Endothelial cell of umbilical vein (primary cell): ENCODE measurements around the gene PLXNA4. TPM values are rescaled to one million over a fixed set of nuclear protein-coding genes. Genes with fewer than 3 reads are reported as not detected.

Experiments used
- BruUV-seq: library from RNA; stranded (reverse); fragments of 400-500 nt; replicated peaks from 2 replicates; lab custom pipeline; 2021; lab: Mats Ljungman, UMichigan
- CTCF ChIA-PET: fragments of 300-600, 350-600 bp; sonication (Branson Sonifier 250); formaldehyde crosslinking; loops from one replicate; lab custom pipeline; 2021; ENCODE audit warnings: antibody characterized with exemption, inconsistent platforms; lab: Charles Lee
- POLR2A ChIA-PET: fragments of 300-600, 350-600 bp; sonication (Branson Sonifier 250); formaldehyde crosslinking; loops from one replicate; lab custom pipeline; 2021; ENCODE audit warnings: antibody characterized with exemption, inconsistent platforms; lab: Charles Lee
- DNase-seq: peaks from one replicate; pipeline ENCODE4 v3.0.0-alpha.2; 2011; ENCODE audit warnings: low read depth, low spot score
- FAIRE-seq: peaks from 2 replicates; lab custom pipeline; 2011; peaks lifted over from hg19 to GRCh38; lab: Jason Lieb, UNC
- H2AFZ ChIP-seq: 2 replicates; pipeline ENCODE4 v1.6.0; 2012; ENCODE audit warnings: low read depth, low read length, control low read depth, inconsistent platforms
- H3K27ac ChIP-seq: 2 replicates; pipeline ENCODE4 v1.5.1; 2011; ENCODE audit warnings: low read depth, mild to moderate bottlenecking, control low read depth, low read length, moderate library complexity; ENCODE audit not compliant: insufficient read depth
- H3K27me3 ChIP-seq, 2 experiments: 2 replicates each; pipeline versions ENCODE4 v1.6.0 to v1.6.1; 2011; ENCODE audit warnings: low read length in 2 of 2, mixed read lengths in 1 of 2; ENCODE audit not compliant: control insufficient read depth in 2 of 2, insufficient read depth in 2 of 2
- H3K36me3 ChIP-seq, 2 experiments: 2 replicates in 1 of 2; 3 replicates in 1 of 2; pipeline ENCODE4 v1.5.1; 2011; ENCODE audit warnings: low read length in 2 of 2, mild to moderate bottlenecking in 1 of 2, moderate library complexity in 1 of 2; ENCODE audit not compliant: control insufficient read depth in 2 of 2, insufficient read depth in 2 of 2; ENCODE audit errors: extremely low read depth in 1 of 2
- H3K4me1 ChIP-seq: 3 replicates; pipeline ENCODE4 v1.5.1; 2011; ENCODE audit warnings: mild to moderate bottlenecking, low read length; ENCODE audit not compliant: control insufficient read depth, insufficient read depth; ENCODE audit errors: extremely low read depth
- H3K4me2 ChIP-seq: 2 replicates; pipeline ENCODE4 v1.6.1; 2011; ENCODE audit warnings: low read length, control low read depth, mixed read lengths; ENCODE audit not compliant: insufficient read depth
- H3K4me3 ChIP-seq, 3 experiments: fragments of 200-600 bp in 1 of 3; sonication (generic), shearing (Covaris generic) in 1 of 3; replicated peaks in 1 of 3; 2 replicates each; pipeline ENCODE4 v1.5.1; 2011 to 2016; ENCODE audit warnings: control low read depth in 3 of 3, low read length in 3 of 3, mild to moderate bottlenecking in 2 of 3, inconsistent platforms in 1 of 3, low read depth in 1 of 3, moderate library complexity in 1 of 3; ENCODE audit not compliant: insufficient read depth in 1 of 3
- H3K79me2 ChIP-seq: 2 replicates; pipeline ENCODE4 v1.6.0; 2012; ENCODE audit warnings: low read length, inconsistent platforms; ENCODE audit not compliant: control insufficient read depth, insufficient read depth
- H3K9ac ChIP-seq: replicated peaks from 2 replicates; pipeline ENCODE3; 2011; ENCODE audit warnings: low read length, control low read depth; ENCODE audit not compliant: insufficient read depth; ENCODE audit errors: extremely low read depth
- H3K9me1 ChIP-seq: replicated peaks from 3 replicates; pipeline ENCODE4 v1.6.0; 2011; ENCODE audit warnings: mild to moderate bottlenecking, low read length; ENCODE audit not compliant: control insufficient read depth, insufficient read depth; ENCODE audit errors: extremely low read depth
- H3K9me3 ChIP-seq: replicated peaks from 2 replicates; pipeline ENCODE4 v1.5.1; 2012; ENCODE audit warnings: low read length, inconsistent platforms; ENCODE audit not compliant: control insufficient read depth, insufficient read depth
- H4K20me1 ChIP-seq: replicated peaks from 2 replicates; pipeline ENCODE3; 2011; ENCODE audit warnings: mild to moderate bottlenecking, low read length; ENCODE audit not compliant: control insufficient read depth, insufficient read depth; ENCODE audit errors: extremely low read depth
- CTCF ChIP-seq, 2 donors: IDR thresholded peaks; 1 replicate in 1 of 2; 2 replicates in 1 of 2; pipeline ENCODE4 v1.5.1; 2011; ENCODE audit warnings: low read length in 2 of 2, mild to moderate bottlenecking in 2 of 2, moderate library complexity in 2 of 2, control low read depth in 1 of 2, inconsistent platforms in 1 of 2, low read depth in 1 of 2; ENCODE audit not compliant: insufficient read depth in 1 of 2; ENCODE audit errors: extremely low read depth in 1 of 2
- EZH2 ChIP-seq: IDR thresholded peaks from 2 replicates; pipeline ENCODE4 v1.6.1; 2012; ENCODE audit warnings: borderline replicate concordance, low read depth, mild to moderate bottlenecking, moderate library complexity, low read length, inconsistent platforms; ENCODE audit not compliant: severe bottlenecking
- GATA2 ChIP-seq: IDR thresholded peaks from 2 replicates; pipeline ENCODE4 v1.7.0; 2011; ENCODE audit warnings: low read depth, mild to moderate bottlenecking, moderate library complexity, mixed read lengths, low read length; ENCODE audit not compliant: insufficient read length, insufficient read depth
- JUN ChIP-seq: IDR thresholded peaks from 2 replicates; pipeline ENCODE4 v1.6.1; 2011; ENCODE audit warnings: borderline replicate concordance, low read depth; ENCODE audit not compliant: insufficient read length, insufficient read depth
- POLR2A ChIP-seq: IDR thresholded peaks from 2 replicates; pipeline ENCODE4 v1.6.1; 2012; ENCODE audit warnings: low read depth, mild to moderate bottlenecking, control low read depth, low read length
- POLR2AphosphoS5 ChIP-seq: IDR thresholded peaks from 2 replicates; pipeline ENCODE4 v1.6.1; 2012; ENCODE audit warnings: low read depth, mild to moderate bottlenecking, control low read depth, low read length, moderate library complexity; ENCODE audit not compliant: insufficient read depth
- dilution Hi-C: fragments of 300-500 bp; cut with MboI; formaldehyde crosslinking; loops from one replicate; pipeline ENCODE4 v1.15.0; 2019; ENCODE audit warnings: low sequenced_read_pairs; ENCODE audit not compliant: extremely low pct_ligation_motif_present
- intact Hi-C: fragments of 100-400 bp; cut with micrococcal nuclease; formaldehyde crosslinking; loops from one replicate; pipeline ENCODE4 v1.10.0; 2022
- polyA plus RNA-seq, 4 experiments: library from polyadenylated mRNA; depleted of rRNA in 3 of 4; stranded (reverse) in 3 of 4; unstranded in 1 of 4; fragments of >200 nt; gene quantifications; 2 replicates each; pipeline versions ENCODE4 v1.2.1 to v1.2.3, GENCODE V29; 2011 to 2012; ENCODE audit warnings: missing spikeins in 1 of 4
- total RNA-seq: library from RNA; stranded (reverse); gene quantifications from 2 replicates; pipeline ENCODE4 v1.2.3, GENCODE V29; 2021

The PLXNA4 gene
- total and polyA plus RNA-seq, 2 donors (not counting 3 experiments of a cell fraction or from before 2014, with no cell fraction given): 12.1 to 20.4 TPM

GRCh38 chr7:132355048-132355447, 221.2 kb downstream of the PLXNA4 start:
- no peak overlapping the region for H3K9ac ChIP-seq
- H3K9me3 ChIP-seq: no peaks in the 10 kb centered on the region
- H3K4me3 ChIP-seq: no peak overlapping the region
- H3K36me3 ChIP-seq: no peaks in the 10 kb centered on the region
- CTCF ChIA-PET: interaction anchor here (1.3 kb wide), 1 partner anchor 36 kb away, joined by 7 read pairs; no protein-coding TSS in a partner anchor
- peak; percentile 53 for FAIRE-seq
- no TSS peak for BruUV-seq
- H3K79me2 ChIP-seq: no peaks in the 10 kb centered on the region
- POLR2A ChIA-PET: no interaction called here
- no peak overlapping the region for H3K27ac ChIP-seq
- no peaks in the 10 kb centered on the region for H3K27me3 ChIP-seq
- peak overlapping the region; percentile 16 for H3K4me2 ChIP-seq
- no peaks in the 10 kb centered on the region for H3K9me1 ChIP-seq
- no peaks in the 10 kb centered on the region for H4K20me1 ChIP-seq
- H2AFZ ChIP-seq: no peak overlapping the region
- peaks cover 12% of the 10 kb centered on the region for H3K4me1 ChIP-seq
- no peak for DNase-seq
- dilution Hi-C loops: no loop called here
- TF ChIP-seq JUN (no peak), GATA2 (peak; percentile 96)
- intact Hi-C loops: no loop called here

- dilution Hi-C loops (no loop called here), intact Hi-C loops (no loop called here)
- Histone ChIP-seq H4K20me1 (no peaks in the 10 kb centered on the region), H2AFZ (no peak overlapping the region), H3K9me1 (no peaks in the 10 kb centered on the region), H3K27me3 (no peaks in the 10 kb centered on the region), H3K79me2 (no peaks in the 10 kb centered on the region), H3K36me3 (no peaks in the 10 kb centered on the region), H3K9me3 (no peaks in the 10 kb centered on the region), H3K4me1 (peaks cover 12% of the 10 kb centered on the region), H3K4me3 (no peak overlapping the region), H3K4me2 (no peak overlapping the region), H3K27ac (no peak overlapping the region), H3K9ac (no peak overlapping the region)
- TF ChIP-seq EZH2 (no peak), JUN (no peak), POLR2A (no peak), GATA2 (no peak), POLR2AphosphoS5 (no peak), CTCF (IDR thresholded peaks at IDR 0.05; ENCODE audit: extremely low read depth in 1 of 2, insufficient read depth in 1 of 2, low read depth in 1 of 2, low read length in 2 of 2) (no peak)
- DNase-seq (no peak), FAIRE-seq (no peak)
- ChIA-PET POLR2A (no interaction called here), CTCF (interaction anchor here (1.3 kb wide), 1 partner anchor 36 kb away, joined by 7 read pairs; no protein-coding TSS in a partner anchor)
- no TSS peak for BruUV-seq
Measured at GRCh38 chr7:132354527-132354926, 221.7 kb downstream of the PLXNA4 start.
